BJ (cell line): Measurements from ENCODE around the gene RBM47. TPM values are rescaled to one million over a fixed set of nuclear protein-coding genes. Genes with fewer than 3 reads are reported as not detected.

Experiments
- CTCF ChIA-PET: fragments of 350-600 bp; formaldehyde crosslinking; extraction: SDS; loops from one replicate; lab custom pipeline; 2021; ENCODE audit warnings: antibody characterized with exemption, inconsistent platforms; lab: Yijun Ruan, JAX
- POLR2A ChIA-PET: fragments of 300-600 bp; sonication (Branson Sonifier 250); formaldehyde crosslinking; extraction: SDS; loops from one replicate; lab custom pipeline; 2021; ENCODE audit warnings: antibody characterized with exemption; lab: Charles Lee
- DNase-seq: peaks from one replicate; pipeline ENCODE4 v3.0.0-alpha.2; 2011; ENCODE audit warnings: low read depth
- H3K27me3 ChIP-seq: 2 replicates; pipeline ENCODE4 v1.6.0; 2011; ENCODE audit warnings: low read length; ENCODE audit not compliant: control insufficient read depth, insufficient read depth
- H3K36me3 ChIP-seq: 2 replicates; pipeline ENCODE4 v1.5.1; 2011; ENCODE audit warnings: low read length; ENCODE audit not compliant: control insufficient read depth, insufficient read depth
- H3K4me3 ChIP-seq: 2 replicates; pipeline ENCODE4 v1.5.1; 2011; ENCODE audit warnings: low read depth, mild to moderate bottlenecking, control low read depth, low read length
- CTCF ChIP-seq: IDR thresholded peaks from 2 replicates; pipeline ENCODE4 v1.5.1; 2011; ENCODE audit warnings: low read depth, mild to moderate bottlenecking, control low read depth, inconsistent platforms, low read length, moderate library complexity; ENCODE audit not compliant: insufficient read depth
- polyA plus RNA-seq: library from polyadenylated mRNA; depleted of rRNA; stranded (reverse); fragments of >200 nt; gene quantifications from 2 replicates; pipeline ENCODE4 v1.2.3, GENCODE V29; 2011

The RBM47 gene
- polyA plus RNA-seq, 1 experiment: 0.52 TPM

- H3K27me3 ChIP-seq: no peaks in the 10 kb centered on the region
- no peaks in the 10 kb centered on the region for H3K36me3 ChIP-seq
- DNase-seq: no peak
- ChIA-PET POLR2A (no interaction called here), CTCF (no interaction called here)
- H3K4me3 ChIP-seq: no peak overlapping the region
- no peak for TF ChIP-seq CTCF
Measured at GRCh38 chr4:40575846-40576245, 53.8 kb downstream of the RBM47 start.

- Histone ChIP-seq H3K27me3 (no peaks in the 10 kb centered on the region), H3K36me3 (no peaks in the 10 kb centered on the region), H3K4me3 (no peak overlapping the region)
- ChIA-PET POLR2A (no interaction called here), CTCF (interaction anchor here (1.2 kb wide), 1 partner anchor 10 kb away, joined by 4 read pairs; no protein-coding TSS in a partner anchor)
- no peak for TF ChIP-seq CTCF
- no peak for DNase-seq
Measured at GRCh38 chr4:40573593-40574311, 55.9 kb downstream of the RBM47 start.

GRCh38 chr4:40572692-40573310 is 56.9 kb downstream of the RBM47 start:
- no peak for DNase-seq
- no peaks in the 10 kb centered on the region for H3K27me3 ChIP-seq
- ChIA-PET POLR2A (no interaction called here), CTCF (no interaction called here)
- no peaks in the 10 kb centered on the region for H3K36me3 ChIP-seq
- H3K4me3 ChIP-seq: no peak overlapping the region
- TF ChIP-seq CTCF: no peak

GRCh38 chr4:40571208-40571607 is 58.5 kb downstream of the RBM47 start:
- no peak for DNase-seq
- CTCF ChIA-PET: no interaction called here
- POLR2A ChIA-PET: no interaction called here
- no peak for TF ChIP-seq CTCF
- Histone ChIP-seq H3K36me3 (no peaks in the 10 kb centered on the region), H3K27me3 (no peaks in the 10 kb centered on the region), H3K4me3 (no peak overlapping the region)

GRCh38 chr4:40570348-40571077 is 59.2 kb downstream of the RBM47 start:
- no peaks in the 10 kb centered on the region for H3K36me3 ChIP-seq
- no peak for DNase-seq
- no peaks in the 10 kb centered on the region for H3K27me3 ChIP-seq
- CTCF ChIA-PET: no interaction called here
- POLR2A ChIA-PET: no interaction called here
- no peak overlapping the region for H3K4me3 ChIP-seq
- TF ChIP-seq CTCF: no peak
